ENCODE data around the gene TAS2R19.

The TAS2R19 gene

DNA sequence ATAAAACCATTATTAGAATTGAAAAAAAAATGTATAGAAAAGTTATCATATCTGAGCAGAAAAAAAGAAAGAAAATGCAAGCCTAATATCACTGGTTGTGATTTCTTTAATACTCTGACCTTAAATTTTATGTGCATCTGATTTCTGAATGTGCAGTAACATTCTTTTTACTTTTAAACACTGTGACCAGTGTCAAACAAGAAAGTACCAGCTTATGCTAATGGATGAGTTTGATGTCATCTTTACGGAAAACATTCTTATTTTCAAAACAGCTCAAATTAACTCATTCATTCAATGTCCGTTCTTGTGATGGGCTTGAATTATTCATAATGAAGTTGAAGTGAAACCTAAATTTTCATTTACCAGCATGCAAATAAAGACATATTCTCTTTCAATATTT is 35.6 kb downstream of the TAS2R19 start, which contains the start of gene TAS2R50:
Gene TAS2R50, minus strand, starts transcription at position 101 of the 400 bp plus-strand sequence. Its CDS starts 52 bp downstream, at position 49.
- DNase-seq = no peak

DNA sequence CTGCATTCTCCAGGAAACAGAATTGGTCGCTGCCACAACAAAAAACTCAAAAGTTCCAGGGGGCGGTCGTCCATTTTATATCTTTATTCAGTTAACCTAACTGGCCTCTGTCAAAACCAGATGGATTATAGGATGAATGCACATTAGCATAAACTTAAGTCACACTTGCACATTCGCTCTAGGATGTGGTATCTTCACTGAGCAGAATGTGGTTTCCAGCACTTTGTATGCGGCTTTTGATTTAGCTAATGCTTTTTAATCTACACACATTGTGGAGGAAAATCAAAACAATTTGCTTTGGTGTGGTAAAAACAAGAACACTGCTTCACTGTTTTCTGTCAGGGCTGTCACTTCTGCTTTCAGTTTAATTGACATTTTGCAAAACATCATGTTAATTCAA is 40.2 kb downstream of the TAS2R19 start:
- no peak for DNase-seq

DNA sequence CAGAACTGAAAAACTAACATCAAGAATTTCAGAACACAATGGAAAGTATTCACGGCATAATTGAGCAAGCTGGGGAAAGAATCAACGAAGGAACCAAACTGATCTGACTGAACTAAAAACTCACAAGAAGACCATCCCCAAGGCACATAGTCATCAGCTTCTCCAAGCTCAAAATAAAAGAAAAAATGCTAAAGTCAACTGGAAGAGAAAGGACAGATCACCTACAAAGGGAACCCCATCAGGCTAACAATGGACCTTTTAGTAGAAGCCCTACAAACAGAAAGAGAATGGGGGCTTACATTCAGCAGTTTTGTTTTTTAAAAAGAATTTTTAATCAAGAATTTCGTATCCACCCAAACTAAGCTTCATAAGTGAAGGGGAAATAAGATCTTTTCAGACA is 47.5 kb downstream of the TAS2R19 start:
- no peak for DNase-seq
